ENCODE measurements around the gene PSME3IP1.

- TF ChIP-seq CTCF (conservative IDR thresholded peaks at IDR 0.05; ENCODE audit: low read length) (no peak), EZH2phosphoT487 (IDR thresholded peaks at IDR 0.05; ENCODE audit: borderline replicate concordance) (no peak)
Observed at GRCh38 chr16:57192146-57192545, 6.3 kb upstream of the PSME3IP1 start.
